ENCODE data around the gene ASMTL.
"Not testable (repeated sequence)": the region's sequence is repeated elsewhere in the genome, so short reads cannot be mapped to it uniquely, and the experiment has no call there.

DNA sequence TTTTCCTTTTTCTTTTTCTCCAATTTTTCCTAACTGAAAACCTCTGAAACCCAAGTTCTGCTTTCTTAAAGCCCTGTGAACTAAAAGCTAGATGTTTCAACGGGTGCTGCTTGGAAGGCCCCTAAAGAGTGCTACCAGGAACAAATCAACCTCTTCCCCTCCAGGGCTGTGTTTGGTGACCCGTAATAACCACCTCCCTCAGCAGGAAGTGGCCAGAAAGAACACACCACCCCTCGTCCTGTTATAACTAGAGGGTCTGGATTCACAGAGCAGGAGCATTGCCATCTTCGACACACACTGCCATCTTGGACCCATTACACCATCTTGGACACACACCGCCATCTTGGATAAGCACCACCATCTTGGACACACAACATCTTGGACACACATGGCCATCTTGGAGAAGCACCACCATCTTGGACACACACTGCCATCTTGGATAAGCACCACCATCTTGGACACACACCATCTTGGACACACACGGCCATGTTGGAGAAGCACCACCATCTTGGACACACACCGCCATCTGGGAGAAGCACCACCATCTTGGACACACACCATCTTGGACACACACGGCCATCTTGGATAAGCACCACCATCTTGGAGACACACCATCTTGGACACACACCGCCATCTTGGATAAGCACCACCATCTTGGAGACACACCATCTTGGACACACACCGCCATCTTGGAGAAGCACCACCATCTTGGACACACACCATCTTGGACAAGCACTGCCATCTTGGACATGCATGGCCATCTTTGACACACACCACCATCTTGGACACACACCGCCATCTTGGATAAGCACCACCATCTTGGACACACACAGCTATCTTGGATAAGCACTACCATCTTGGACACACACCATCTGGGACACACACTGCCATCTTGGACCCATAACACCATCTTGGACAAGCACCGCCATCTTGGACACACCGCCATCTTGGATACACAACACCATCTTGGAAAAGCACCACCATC is 5.4 kb downstream of the ASMTL start:
- TF ChIP-seq ZSCAN30 (CRISPR knock-in tag; IDR thresholded peaks at IDR 0.05); YY1 (IDR thresholded peaks at IDR 0.05; ENCODE audit: insufficient read depth, insufficient replicate concordance, low read depth, low read length); KDM1A (CRISPR knock-in tag; IDR thresholded peaks at IDR 0.05); CREB1 (IDR thresholded peaks at IDR 0.05); CREB1 (CRISPR knock-in tag; IDR thresholded peaks at IDR 0.05); SAP130 (CRISPR knock-in tag; IDR thresholded peaks at IDR 0.05; ENCODE audit: low read depth); ARNT2 (CRISPR knock-in tag; IDR thresholded peaks at IDR 0.05; ENCODE audit: low read depth); FOXM1 (CRISPR knock-in tag; IDR thresholded peaks at IDR 0.05); ETV6 (CRISPR knock-in tag; conservative IDR thresholded peaks at IDR 0.05); FOSL2 (CRISPR knock-in tag; IDR thresholded peaks at IDR 0.05): not testable (repeated sequence)
- TF ChIP-seq, protein P1, sequence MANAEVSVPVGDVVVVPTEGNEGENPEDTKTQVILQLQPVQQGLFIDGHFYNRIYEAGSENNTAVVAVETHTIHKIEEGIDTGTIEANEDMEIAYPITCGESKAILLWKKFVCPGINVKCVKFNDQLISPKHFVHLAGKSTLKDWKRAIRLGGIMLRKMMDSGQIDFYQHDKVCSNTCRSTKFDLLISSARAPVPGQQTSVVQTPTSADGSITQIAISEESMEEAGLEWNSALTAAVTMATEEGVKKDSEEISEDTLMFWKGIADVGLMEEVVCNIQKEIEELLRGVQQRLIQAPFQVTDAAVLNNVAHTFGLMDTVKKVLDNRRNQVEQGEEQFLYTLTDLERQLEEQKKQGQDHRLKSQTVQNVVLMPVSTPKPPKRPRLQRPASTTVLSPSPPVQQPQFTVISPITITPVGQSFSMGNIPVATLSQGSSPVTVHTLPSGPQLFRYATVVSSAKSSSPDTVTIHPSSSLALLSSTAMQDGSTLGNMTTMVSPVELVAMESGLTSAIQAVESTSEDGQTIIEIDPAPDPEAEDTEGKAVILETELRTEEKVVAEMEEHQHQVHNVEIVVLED (CRISPR knock-in tag; IDR thresholded peaks at IDR 0.05; ENCODE audit: borderline replicate concordance) = not testable (repeated sequence)
- TF ChIP-seq, protein P2, sequence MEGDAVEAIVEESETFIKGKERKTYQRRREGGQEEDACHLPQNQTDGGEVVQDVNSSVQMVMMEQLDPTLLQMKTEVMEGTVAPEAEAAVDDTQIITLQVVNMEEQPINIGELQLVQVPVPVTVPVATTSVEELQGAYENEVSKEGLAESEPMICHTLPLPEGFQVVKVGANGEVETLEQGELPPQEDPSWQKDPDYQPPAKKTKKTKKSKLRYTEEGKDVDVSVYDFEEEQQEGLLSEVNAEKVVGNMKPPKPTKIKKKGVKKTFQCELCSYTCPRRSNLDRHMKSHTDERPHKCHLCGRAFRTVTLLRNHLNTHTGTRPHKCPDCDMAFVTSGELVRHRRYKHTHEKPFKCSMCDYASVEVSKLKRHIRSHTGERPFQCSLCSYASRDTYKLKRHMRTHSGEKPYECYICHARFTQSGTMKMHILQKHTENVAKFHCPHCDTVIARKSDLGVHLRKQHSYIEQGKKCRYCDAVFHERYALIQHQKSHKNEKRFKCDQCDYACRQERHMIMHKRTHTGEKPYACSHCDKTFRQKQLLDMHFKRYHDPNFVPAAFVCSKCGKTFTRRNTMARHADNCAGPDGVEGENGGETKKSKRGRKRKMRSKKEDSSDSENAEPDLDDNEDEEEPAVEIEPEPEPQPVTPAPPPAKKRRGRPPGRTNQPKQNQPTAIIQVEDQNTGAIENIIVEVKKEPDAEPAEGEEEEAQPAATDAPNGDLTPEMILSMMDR (CRISPR knock-in tag; IDR thresholded peaks at IDR 0.05) = not testable (repeated sequence)
- TF ChIP-seq, protein P3, sequence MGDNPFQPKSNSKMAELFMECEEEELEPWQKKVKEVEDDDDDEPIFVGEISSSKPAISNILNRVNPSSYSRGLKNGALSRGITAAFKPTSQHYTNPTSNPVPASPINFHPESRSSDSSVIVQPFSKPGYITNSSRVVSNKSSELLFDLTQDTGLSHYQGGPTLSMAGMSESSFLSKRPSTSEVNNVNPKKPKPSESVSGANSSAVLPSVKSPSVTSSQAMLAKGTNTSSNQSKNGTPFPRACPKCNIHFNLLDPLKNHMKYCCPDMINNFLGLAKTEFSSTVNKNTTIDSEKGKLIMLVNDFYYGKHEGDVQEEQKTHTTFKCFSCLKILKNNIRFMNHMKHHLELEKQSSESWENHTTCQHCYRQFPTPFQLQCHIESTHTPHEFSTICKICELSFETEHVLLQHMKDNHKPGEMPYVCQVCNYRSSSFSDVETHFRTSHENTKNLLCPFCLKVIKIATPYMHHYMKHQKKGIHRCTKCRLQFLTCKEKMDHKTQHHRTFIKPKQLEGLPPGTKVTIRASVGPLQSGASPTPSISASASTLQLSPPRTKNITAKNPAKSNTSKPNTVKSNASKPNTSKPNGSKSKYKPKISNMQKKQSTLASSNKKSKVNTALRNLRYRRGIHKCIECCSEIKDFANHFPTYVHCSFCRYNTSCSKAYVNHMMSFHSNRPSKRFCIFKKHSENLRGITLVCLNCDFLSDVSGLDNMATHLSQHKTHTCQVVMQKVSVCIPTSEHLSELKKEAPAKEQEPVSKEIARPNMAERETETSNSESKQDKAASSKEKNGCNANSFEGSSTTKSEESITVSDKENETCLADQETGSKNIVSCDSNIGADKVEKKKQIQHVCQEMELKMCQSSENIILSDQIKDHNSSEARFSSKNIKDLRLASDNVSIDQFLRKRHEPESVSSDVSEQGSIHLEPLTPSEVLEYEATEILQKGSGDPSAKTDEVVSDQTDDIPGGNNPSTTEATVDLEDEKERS (CRISPR knock-in tag; IDR thresholded peaks at IDR 0.05) = not testable (repeated sequence)
